ENCODE data around the gene SCGB1A1. TPM values are rescaled to one million over a fixed set of nuclear protein-coding genes. Genes with fewer than 3 reads are reported as not detected.

The SCGB1A1 gene, protein sequence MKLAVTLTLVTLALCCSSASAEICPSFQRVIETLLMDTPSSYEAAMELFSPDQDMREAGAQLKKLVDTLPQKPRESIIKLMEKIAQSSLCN
- total RNA-seq, result 100 to 1,000 TPM in 1 of 2 donors, 1 to 10 TPM in 1; 3.5 to 397 TPM
- polyA plus RNA-seq (ENCODE audit: insufficient read length in 6 of 6), result 10 to 100 TPM in 5 of 6 donors, 1 to 10 TPM in 1; 5.9 to 49.7 (median 19.0) TPM
- long read RNA-seq, donor 1, transcript SCGB1A1-201 (3 exons, 441 nt), result major isoform, 14 of 20 reads
- long read RNA-seq, donor 1, partial matches to known transcripts, result 6 of 20 reads
- long read RNA-seq, donor 1, other reads (novel, unspliced or antisense), result 0 of 20 reads
- long read RNA-seq, donor 2, result 0 reads
- long read RNA-seq, donor 3, transcript SCGB1A1-201 (3 exons, 441 nt), result major isoform, 7 of 7 reads
- long read RNA-seq, donor 3, partial matches to known transcripts, result 0 of 7 reads
- long read RNA-seq, donor 3, other reads (novel, unspliced or antisense), result 0 of 7 reads
- long read RNA-seq, donor 4, partial matches to known transcripts, result 0 of 1 reads
- long read RNA-seq, donor 4, other reads (novel, unspliced or antisense), result 0 of 1 reads
- long read RNA-seq, donor 5, transcript SCGB1A1-201 (3 exons, 441 nt), result major isoform, 6 of 6 reads
- long read RNA-seq, donor 5, partial matches to known transcripts, result 0 of 6 reads
- long read RNA-seq, donor 5, other reads (novel, unspliced or antisense), result 0 of 6 reads
- long read RNA-seq, donor 6, transcript SCGB1A1-201 (3 exons, 441 nt), result major isoform, 6 of 17 reads
- long read RNA-seq, donor 6, partial matches to known transcripts, result 11 of 17 reads
- long read RNA-seq, donor 6, other reads (novel, unspliced or antisense), result 0 of 17 reads
- long read RNA-seq, donor 7, transcript SCGB1A1-201 (3 exons, 441 nt), result major isoform, 12 of 12 reads
- long read RNA-seq, donor 7, partial matches to known transcripts, result 0 of 12 reads
- long read RNA-seq, donor 7, other reads (novel, unspliced or antisense), result 0 of 12 reads
- long read RNA-seq, donor 8, result 0 reads
- long read RNA-seq, donor 9, result 0 reads
- long read RNA-seq, donor 10, transcript SCGB1A1-201 (3 exons, 441 nt), result major isoform, 151 of 154 reads
- long read RNA-seq, donor 10, partial matches to known transcripts, result 1 of 154 reads
- long read RNA-seq, donor 10, other reads (novel, unspliced or antisense), result 2 of 154 reads
- long read RNA-seq, donor 11, result 0 reads
- long read RNA-seq, donor 12, partial matches to known transcripts, result 0 of 1 reads
- long read RNA-seq, donor 12, other reads (novel, unspliced or antisense), result 0 of 1 reads

DNA sequence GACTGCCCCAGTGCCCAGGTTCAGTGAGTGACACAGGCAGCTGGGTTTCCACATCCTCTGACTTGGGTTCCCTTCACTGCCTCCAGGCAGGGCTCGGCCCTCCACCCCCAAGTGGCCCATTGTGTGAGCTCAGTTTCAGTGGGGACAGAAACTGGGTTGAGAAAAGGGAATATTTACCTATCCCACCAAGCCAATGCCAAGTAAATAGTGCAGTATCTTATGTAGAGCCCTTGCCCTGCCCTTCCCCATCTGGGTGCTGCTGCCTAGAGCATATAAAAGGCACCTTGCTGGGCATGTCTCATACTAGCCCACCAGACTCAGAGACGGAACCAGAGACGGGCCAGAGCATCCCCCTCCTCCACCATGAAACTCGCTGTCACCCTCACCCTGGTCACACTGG is at the start of gene SCGB1A1:
Gene SCGB1A1 (plus strand): TSS at position 301 of the 400 bp plus-strand sequence. CDS start 63 bp downstream, at position 364.
- intact Hi-C loops (cut with DNase I), result no loop called here
- TF ChIP-seq, protein P1, sequence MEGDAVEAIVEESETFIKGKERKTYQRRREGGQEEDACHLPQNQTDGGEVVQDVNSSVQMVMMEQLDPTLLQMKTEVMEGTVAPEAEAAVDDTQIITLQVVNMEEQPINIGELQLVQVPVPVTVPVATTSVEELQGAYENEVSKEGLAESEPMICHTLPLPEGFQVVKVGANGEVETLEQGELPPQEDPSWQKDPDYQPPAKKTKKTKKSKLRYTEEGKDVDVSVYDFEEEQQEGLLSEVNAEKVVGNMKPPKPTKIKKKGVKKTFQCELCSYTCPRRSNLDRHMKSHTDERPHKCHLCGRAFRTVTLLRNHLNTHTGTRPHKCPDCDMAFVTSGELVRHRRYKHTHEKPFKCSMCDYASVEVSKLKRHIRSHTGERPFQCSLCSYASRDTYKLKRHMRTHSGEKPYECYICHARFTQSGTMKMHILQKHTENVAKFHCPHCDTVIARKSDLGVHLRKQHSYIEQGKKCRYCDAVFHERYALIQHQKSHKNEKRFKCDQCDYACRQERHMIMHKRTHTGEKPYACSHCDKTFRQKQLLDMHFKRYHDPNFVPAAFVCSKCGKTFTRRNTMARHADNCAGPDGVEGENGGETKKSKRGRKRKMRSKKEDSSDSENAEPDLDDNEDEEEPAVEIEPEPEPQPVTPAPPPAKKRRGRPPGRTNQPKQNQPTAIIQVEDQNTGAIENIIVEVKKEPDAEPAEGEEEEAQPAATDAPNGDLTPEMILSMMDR (IDR thresholded peaks at IDR 0.05), result no peak
- Histone ChIP-seq H3K27ac (peak within 1 kb of the TSS in 1 of 2 donors; percentile 62), H3K9me3 (no peaks in the 10 kb centered on the region), H3K4me3 (no peak within 1 kb of the TSS), H3K4me1 (peaks cover 0 to 4% of the 10 kb centered on the region in 2 donors), H3K27me3 (no peaks in the 10 kb centered on the region), H3K36me3 (no peaks in the 10 kb centered on the region)
- ATAC-seq (no peak), DNase-seq (no peak)

DNA sequence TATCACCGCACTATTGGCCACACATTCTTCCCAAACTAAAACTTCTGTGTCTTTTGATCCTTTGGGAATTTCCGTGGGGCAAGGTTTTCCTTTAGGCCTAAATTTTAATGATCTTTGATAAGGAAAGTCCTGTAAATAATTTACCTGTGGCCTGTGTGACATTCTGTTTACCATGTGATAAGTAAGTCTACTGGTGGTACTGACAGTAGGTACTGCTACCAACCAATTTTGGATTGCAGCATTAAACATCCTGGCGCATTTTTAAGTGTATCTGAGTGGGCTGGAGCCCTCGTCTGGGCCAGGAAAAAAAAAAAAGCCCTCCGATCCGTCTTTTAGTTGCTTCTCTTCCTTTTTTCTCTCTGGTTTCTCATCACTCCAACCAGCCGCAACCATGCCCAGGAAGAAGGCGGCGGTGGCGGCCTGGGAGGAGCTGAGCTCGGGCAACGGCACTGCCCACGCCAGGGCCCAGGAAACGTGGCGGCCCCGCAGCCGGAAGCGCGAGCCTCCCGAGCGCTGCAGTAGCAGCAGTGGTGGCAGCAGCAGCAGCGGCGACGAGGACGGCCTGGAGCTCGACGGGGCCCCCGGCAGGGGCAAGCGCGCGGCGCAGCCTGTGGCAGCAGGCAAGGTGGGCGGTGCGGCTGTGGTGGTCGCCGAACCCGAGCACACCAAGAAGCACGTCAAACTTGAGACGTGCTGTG is 47.9 kb upstream of the SCGB1A1 start:
- no peaks in the 10 kb centered on the region for H3K27me3 ChIP-seq
- H3K36me3 ChIP-seq, result peaks cover 0 to 11% of the 10 kb centered on the region in 2 donors
- DNase-seq (peak in 2 of 4 donors; percentile 40 to 88), ATAC-seq (peak; percentile 44)
- peak overlapping the region in 1 of 2 donors; percentile 17 for H3K4me3 ChIP-seq
- intact Hi-C loops (cut with DNase I), result no loop called here
- no peaks in the 10 kb centered on the region for H3K9me3 ChIP-seq
- H3K4me1 ChIP-seq, result no peaks in the 10 kb centered on the region
- TF ChIP-seq, protein P1 (IDR thresholded peaks at IDR 0.05), result no peak
- H3K27ac ChIP-seq, result peak overlapping the region in 1 of 2 donors; percentile 33

DNA sequence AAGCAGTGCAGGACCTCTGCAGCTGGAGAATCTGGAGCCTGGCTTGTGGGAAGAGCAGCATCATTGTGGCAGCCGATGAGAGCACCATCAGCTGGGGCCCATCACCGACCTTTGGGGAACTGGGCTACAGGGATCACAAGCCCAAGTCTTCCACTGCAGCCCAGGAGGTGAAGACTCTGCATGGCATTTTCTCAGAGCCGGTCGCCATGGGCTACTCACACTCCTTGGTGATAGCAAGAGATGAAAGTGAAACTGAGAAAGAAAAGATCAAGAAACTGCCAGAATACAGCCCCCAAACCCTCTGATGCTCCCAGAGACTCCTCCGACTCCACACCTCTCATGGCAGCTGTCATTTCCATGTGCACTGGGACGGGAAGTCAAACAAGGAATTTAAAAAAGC is 46.0 kb upstream of the SCGB1A1 start:
- ATAC-seq (no peak), DNase-seq (no peak)
- Histone ChIP-seq H3K4me1 (no peaks in the 10 kb centered on the region), H3K9me3 (no peaks in the 10 kb centered on the region), H3K4me3 (no peak overlapping the region), H3K27ac (no peak overlapping the region), H3K27me3 (no peaks in the 10 kb centered on the region), H3K36me3 (peaks cover 0 to 11% of the 10 kb centered on the region in 2 donors)
- TF ChIP-seq, protein P1 (IDR thresholded peaks at IDR 0.05), result no peak
- intact Hi-C loops (cut with DNase I), result no loop called here

DNA sequence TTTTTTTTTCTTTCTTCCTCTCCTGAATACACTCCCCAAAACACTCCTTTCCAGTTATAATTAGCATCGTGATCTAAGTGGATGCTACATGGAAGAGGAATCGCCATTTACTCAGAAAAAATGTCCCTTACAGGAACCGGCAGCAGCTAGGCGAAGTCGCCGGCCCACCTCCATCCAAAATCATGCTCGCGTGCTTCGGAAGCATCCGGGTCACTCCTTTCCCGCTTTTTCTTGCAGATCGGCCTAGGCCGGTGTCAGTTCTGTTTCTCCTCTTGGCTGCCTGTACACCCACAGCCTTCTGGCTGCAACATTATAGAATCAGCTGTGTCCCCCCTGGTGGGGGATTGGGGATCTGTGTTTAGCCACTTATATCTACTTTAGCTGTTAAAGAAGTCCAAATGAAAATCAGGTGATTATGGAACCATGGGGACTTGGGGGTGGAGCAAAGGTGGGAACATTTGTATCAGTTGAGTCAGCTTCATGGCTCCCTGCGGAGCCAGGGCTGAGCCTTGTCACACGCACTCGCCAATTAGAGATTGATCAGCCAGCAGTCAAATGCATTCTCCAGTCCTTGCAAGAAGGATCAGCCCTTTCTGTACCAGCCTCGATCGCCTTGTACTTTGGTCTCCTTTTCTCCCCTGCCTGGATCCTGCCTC is 45.2 kb upstream of the SCGB1A1 start:
- TF ChIP-seq, protein P1 (IDR thresholded peaks at IDR 0.05), result no peak
- Histone ChIP-seq H3K27me3 (no peaks in the 10 kb centered on the region), H3K27ac (no peak overlapping the region), H3K4me1 (peaks cover 0 to 4% of the 10 kb centered on the region in 2 donors), H3K4me3 (no peak overlapping the region), H3K9me3 (no peaks in the 10 kb centered on the region), H3K36me3 (peaks cover 0 to 4% of the 10 kb centered on the region in 2 donors)
- ATAC-seq (no peak), DNase-seq (no peak)
- intact Hi-C loops (cut with DNase I), result no loop called here
